Measurements from ENCODE around the gene ADH1C.

DNA sequence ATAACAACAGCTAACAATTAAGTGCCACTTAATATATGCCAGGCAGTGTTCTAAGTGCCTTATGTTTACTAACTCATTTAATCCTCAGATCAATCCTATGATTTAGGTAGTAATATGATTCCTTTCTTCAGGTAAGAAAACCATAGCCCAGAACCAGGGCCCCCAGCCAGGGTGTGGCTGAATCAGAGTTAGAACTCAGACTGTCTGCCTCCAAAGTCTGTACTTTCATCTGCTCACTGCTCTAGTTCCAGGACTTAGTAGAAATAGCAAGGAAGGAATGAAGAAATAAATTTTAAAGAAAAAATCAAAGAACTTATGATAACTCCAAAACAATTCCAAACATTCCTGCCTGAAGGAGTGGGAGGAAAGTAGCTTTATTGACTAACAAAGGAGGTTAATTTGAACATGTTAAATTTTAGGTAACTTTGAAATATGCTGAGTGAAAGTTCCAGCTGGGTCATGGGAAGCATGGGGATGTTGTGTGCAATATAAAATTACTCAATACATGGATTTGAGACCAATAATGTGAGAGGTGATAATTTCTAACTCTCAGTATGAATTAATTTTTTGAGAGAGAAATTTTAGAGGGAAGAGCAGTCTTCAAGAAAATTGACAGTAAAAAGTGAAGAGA lies 8.8 kb upstream of the ADH1C start:
- no peak for TF ChIP-seq POLR2A (IDR thresholded peaks at IDR 0.05)
- TF ChIP-seq, protein P1, sequence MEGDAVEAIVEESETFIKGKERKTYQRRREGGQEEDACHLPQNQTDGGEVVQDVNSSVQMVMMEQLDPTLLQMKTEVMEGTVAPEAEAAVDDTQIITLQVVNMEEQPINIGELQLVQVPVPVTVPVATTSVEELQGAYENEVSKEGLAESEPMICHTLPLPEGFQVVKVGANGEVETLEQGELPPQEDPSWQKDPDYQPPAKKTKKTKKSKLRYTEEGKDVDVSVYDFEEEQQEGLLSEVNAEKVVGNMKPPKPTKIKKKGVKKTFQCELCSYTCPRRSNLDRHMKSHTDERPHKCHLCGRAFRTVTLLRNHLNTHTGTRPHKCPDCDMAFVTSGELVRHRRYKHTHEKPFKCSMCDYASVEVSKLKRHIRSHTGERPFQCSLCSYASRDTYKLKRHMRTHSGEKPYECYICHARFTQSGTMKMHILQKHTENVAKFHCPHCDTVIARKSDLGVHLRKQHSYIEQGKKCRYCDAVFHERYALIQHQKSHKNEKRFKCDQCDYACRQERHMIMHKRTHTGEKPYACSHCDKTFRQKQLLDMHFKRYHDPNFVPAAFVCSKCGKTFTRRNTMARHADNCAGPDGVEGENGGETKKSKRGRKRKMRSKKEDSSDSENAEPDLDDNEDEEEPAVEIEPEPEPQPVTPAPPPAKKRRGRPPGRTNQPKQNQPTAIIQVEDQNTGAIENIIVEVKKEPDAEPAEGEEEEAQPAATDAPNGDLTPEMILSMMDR (IDR thresholded peaks at IDR 0.05) = no peak

All from thyroid gland (tissue), 4 donors.